Activated T-helper 17 cell treated with anti-CD3 and anti-CD28 coated beads, Interleukin-2, amount 50 U/mL, for 72 hours (primary cell): Measurements from ENCODE around the gene MRPL23. TPM values are rescaled to one million over a fixed set of nuclear protein-coding genes. Genes with fewer than 3 reads are reported as not detected.

Experiments used
- ATAC-seq: fragments of 150-1000 bp; cut with Tn5 transposase; replicated peaks from 2 replicates; pipeline ENCODE4 v1.10.0; 2021; ENCODE audit warnings: mild to moderate bottlenecking, moderate library complexity
- H3K27ac Mint-ChIP-seq: one replicate; pipeline ENCODE4 v1.8.0; 2022; ENCODE audit warnings: mixed read lengths
- H3K27me3 Mint-ChIP-seq: one replicate; pipeline ENCODE4 v1.8.0; 2022; ENCODE audit warnings: mixed read lengths
- H3K36me3 Mint-ChIP-seq: one replicate; pipeline ENCODE4 v1.8.0; 2022; ENCODE audit warnings: low read depth, mild to moderate bottlenecking, mixed read lengths
- H3K4me1 Mint-ChIP-seq: one replicate; pipeline ENCODE4 v1.8.0; 2022; ENCODE audit warnings: mixed read lengths
- H3K4me3 Mint-ChIP-seq: one replicate; pipeline ENCODE4 v1.8.0; 2022; ENCODE audit warnings: mild to moderate bottlenecking, mixed read lengths
- H3K9me3 Mint-ChIP-seq: one replicate; pipeline ENCODE4 v1.8.0; 2022; ENCODE audit warnings: mixed read lengths
- total RNA-seq, 2 donors: library from RNA; stranded (reverse); gene quantifications; one replicate each; pipeline ENCODE4 v1.2.3, GENCODE V29; 2022

MRPL23 gene
- total RNA-seq, 2 donors from 2014 or later: 84.4 to 119 TPM

DNA sequence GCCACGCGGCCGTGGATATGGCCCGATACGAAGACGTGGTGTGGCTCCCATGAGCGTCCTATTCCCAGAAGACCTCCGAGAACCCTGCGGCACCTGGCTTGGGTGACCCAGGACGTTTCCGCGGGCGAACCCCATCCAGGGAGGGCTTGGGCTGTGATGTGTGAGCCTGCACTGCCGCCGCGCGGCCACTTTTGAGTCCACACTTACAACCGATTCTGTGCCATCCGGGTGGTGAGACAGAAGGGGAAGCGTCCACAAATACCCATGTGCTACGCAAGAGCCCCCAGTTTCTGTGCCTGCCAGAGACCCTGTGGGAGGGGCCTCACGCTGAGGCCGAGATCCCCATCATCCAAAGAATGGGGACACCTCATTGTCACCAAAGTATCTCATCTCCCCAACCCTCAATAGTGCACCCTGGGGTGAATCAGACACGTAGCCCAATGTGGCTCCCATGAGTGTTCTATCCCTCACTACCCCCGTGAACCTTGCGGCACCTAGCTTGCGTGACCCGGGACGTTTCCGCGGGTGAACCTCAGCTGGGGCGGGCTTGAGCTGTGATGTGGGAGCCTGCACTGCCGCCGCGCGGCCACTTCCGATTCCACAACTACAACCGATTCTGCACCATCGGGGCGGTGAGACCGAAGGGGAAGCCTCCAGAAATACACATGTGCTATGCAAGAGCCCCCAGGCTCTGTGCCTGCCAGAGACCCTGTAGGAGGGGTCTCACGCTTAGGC is 55.1 kb downstream of the MRPL23 start:
- Mint-ChIP-seq H3K27ac (no peak overlapping the region), H3K36me3 (no peaks in the 10 kb centered on the region), H3K9me3 (no peaks in the 10 kb centered on the region), H3K4me1 (no peaks in the 10 kb centered on the region), H3K4me3 (no peak overlapping the region), H3K27me3 (no peaks in the 10 kb centered on the region)
- ATAC-seq: peak; percentile 67

DNA sequence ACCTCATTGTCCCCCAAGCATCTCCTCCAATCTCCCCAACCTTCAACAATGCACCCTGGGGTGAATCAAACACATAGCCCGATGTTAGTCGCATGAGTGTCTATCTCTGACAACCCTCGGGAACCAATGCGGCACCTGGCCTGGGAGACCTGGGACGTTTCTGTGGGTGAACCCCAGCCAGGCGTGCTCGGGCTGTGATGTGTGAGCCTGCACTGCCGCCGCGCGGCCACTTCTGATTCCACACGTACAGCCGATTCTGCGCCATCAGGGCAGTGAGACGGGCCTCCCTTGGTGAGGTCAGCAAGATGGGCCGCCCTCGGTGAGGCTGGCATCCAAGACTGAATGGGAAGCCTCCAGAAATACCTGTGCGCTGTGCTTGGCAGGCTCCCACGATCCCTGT is 55.7 kb downstream of the MRPL23 start:
- Mint-ChIP-seq H3K27me3 (no peaks in the 10 kb centered on the region), H3K9me3 (no peaks in the 10 kb centered on the region), H3K27ac (no peak overlapping the region), H3K4me1 (no peaks in the 10 kb centered on the region), H3K36me3 (no peaks in the 10 kb centered on the region), H3K4me3 (no peak overlapping the region)
- peak; percentile 71 for ATAC-seq

GRCh38 chr11:2004466-2004865 is 57.3 kb downstream of the MRPL23 start:
- H3K9me3 Mint-ChIP-seq: no peaks in the 10 kb centered on the region
- H3K36me3 Mint-ChIP-seq: no peaks in the 10 kb centered on the region
- no peak for ATAC-seq
- H3K4me3 Mint-ChIP-seq: no peak overlapping the region
- no peaks in the 10 kb centered on the region for H3K27me3 Mint-ChIP-seq
- H3K27ac Mint-ChIP-seq: no peak overlapping the region
- no peaks in the 10 kb centered on the region for H3K4me1 Mint-ChIP-seq

Other genes with a start within 250 kb of the MRPL23 start
- gene IFITM10, start 196.7 kb upstream of the MRPL23 start, total RNA-seq: under 1 TPM; 0.17 to 0.42 TPM
- gene CTSD, start 183.4 kb upstream of the MRPL23 start, total RNA-seq: 10 to 100 TPM; 38.0 to 59.1 TPM
- gene SYT8, start 112.3 kb upstream of the MRPL23 start, total RNA-seq: not detected
- not detected for gene TNNI2, start 108.4 kb upstream of the MRPL23 start, total RNA-seq
- gene LSP1, start 94.2 kb upstream of the MRPL23 start, total RNA-seq: 100 to 1,000 TPM; 328 to 423 TPM
- gene PRR33, start 55.4 kb upstream of the MRPL23 start, total RNA-seq: under 1 TPM in 1 of 2 donors, not detected in 1; 0.11 TPM
- 10 to 100 TPM in 1 of 2 donors, 1 to 10 TPM in 1; 2.1 to 26.2 TPM for gene TNNT3, start 27.6 kb upstream of the MRPL23 start, total RNA-seq
- not detected for gene H19, start 50.5 kb downstream of the MRPL23 start, total RNA-seq
- 100 to 1,000 TPM in 1 of 2 donors, 1 to 10 TPM in 1; 7.4 to 287 TPM for gene IGF2, start 192.1 kb downstream of the MRPL23 start, total RNA-seq
- not detected for gene INS, start 213.9 kb downstream of the MRPL23 start, total RNA-seq
- gene TH, start 224.5 kb downstream of the MRPL23 start, total RNA-seq: not detected